Superior temporal gyrus (tissue), 1 donor: ENCODE results near the gene CTSH.
A peak's percentile ranks its signal among the peaks of the same experiment; 100 is the strongest.
"Not testable (repeated sequence)": the region's sequence is repeated elsewhere in the genome, so short reads cannot be mapped to it uniquely, and the experiment has no call there.

ENCODE experiments used
- DNase-seq: peaks from one replicate; pipeline ENCODE4 v3.0.0-alpha.2; 2016; ENCODE audit errors: extremely low spot score

The CTSH gene

DNA sequence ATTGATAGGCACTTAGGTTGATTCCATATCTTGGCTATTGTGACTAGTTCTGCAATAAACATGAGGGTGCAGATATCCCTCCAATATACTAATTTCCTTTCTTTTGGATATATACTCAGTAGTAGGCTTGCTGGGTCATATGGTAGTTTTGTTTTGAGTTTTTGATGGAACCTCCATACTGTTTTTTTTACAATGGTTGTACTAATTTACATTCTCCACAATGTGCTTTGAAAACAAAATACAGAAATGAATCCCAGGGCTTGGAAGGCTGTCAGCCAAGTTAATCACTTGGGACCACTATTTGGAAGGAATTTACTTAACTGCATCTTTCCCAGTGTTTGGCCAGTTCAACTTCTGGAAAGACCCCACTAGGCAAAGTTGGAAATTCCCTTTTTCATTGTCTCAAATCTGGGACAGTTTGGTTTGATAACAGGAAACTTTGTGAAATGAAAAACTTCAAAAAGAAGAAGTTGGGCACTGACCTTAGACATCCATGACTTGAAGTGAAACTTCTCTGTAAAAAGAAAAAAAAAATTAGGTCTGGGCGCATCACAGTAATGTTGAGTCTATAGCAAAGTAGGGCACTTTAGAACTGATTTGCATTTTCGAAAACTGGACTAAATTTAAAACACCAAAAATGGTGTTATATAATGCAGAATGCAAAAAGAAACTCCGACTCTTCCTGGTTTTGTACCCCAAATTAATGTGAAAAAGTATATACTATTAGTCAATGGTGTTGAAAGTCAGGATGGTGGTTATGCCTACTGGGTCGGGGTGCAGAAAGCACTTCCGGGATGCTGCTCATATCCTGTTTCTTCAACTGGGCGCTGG lies 6.0 kb downstream of the CTSH start:
- peak; percentile 38 for DNase-seq

DNA sequence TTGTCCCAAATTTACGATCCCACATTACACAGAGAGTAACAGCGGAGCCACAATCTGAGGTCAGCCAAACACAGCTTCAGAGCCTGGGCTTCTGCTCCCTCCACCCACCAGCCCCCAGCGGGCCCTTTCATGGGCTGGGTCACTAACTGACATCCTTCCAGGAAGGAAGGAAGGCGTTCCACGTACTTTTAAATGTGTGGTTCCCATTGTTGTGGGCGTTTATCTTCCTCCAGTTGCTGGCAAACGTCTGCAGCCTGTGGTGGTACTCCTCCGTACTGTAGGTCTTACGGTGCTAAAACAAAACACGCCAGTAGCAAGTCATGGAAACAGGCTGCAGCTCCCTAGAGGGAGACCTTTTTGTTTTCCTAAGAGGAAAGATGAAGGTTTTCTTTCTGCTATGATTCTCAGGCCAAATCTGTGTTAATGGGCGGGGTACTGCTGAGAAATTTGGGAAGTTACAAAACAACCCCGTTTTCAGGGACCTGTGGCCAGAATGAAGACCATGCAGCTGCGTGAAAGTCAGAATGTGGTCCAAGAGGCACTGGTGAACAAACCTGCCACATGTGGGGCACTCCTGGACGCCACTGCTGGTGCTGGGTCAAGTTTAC lies 7.6 kb downstream of the CTSH start:
- DNase-seq = no peak

DNA sequence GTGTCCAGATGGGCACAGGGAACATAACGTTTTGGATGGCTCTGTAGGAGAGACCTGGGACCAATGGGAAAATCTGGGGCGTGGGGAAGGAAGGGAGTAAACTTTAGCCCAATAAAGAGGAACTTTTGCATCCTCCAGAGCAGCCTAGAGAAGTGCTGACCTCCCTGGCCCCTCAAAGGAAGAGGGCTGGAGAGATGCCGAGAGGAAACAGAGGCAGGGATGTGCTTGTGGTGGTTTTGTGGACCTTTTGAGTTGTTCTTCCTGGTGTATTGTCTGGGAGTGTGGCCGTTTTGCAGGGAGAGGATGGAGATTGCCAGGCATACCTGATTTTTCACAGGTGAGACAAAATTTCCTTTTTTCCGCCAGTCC lies 10.2 kb downstream of the CTSH start:
- no peak for DNase-seq

DNA sequence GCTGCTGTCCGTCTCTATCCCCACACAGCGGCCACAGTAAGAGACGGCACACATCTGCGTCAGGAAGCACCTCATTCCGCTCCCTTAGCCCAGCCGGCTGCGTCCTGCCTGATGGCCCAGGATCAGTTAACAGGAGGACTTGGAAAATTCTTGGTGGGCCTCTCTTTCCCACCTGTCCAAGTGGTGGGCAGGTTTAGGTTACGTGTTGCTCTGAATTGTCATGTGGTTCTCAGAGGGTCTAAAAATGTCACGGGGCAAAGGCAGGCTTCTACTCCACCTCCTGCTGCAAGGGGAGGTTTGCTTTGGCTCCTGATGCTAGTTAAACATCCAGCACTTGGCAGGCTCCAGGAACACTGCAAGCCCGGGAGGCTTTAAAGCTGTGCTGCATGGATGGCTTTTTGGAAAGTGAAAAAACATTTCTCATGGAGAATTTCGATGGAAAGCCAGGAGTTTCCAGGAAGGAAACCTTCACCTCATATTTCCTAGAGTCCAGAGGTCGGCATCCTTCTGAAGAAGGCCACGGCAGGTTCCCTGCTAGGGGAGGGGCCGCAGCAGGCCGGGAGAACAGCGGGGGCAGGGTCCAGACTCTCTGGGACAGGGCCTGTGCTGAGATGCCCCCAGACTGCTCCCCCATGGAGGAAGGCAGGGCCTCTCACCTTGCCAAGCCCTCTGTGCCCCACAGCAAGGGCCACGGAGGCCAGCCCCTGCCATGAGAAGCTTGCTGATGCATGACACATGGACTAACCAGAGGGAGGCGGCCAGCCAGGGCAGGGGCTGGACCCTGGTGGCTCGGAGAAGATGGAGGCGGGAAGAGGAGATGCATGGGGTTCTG lies 10.8 kb downstream of the CTSH start:
- no peak for DNase-seq

DNA sequence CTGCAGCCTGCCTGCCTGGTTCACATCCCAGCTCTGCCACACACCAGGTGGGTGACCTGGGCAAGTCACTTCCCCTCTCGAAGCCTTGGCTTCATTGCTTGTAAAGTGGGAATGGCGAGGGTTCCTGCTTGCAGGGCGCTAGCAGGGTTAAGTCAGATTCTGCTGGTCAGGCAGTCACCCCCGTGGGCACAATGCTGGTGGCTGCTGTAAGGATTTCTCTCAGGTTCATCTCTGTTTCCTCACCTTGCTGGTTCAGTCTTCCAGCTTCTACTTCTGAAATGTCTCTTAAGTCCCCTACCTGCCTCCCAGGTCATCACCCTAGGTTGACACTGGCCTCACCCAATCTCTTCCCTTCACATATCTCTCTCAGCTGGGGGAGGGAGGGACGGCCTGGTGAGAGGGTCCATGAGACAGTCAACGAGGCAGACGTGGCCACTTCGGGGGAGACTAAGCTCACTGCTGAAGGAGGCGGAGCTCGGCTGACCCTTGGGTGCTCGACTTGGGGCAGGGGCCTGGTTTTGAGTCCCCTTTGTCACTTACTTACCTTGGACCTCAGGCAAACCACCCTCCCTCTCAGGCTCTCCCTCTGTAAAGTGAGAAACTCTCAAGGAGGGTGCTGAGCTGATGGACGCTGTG lies 11.5 kb downstream of the CTSH start:
- no peak for DNase-seq

DNA sequence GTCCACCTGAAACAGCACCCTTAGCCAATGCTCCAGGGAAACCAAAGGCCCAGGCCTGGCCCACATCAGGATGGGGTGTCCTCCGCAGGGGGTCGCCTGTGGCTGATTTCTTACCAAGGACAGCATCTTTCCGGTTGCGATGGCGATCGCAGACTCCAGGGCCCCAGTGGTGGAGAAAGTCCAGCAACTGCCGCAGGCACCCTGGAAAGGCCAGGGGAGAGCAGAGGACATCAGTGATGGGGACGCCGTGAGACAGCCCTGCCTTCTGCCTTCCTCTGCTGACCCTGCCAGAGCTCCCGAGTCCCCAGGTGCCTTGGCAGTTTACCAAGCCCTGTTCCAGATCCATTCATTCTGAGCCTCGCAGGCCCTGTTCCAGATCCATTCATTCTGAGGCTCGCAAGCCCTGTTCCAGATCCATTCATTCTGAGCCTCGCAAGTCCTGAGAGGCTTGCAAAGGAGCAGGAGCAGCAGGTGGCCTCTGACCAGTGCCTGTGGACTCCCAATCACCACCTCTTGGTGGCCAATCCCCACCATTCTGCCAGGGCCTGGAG lies 12.5 kb downstream of the CTSH start:
- no peak for DNase-seq

DNA sequence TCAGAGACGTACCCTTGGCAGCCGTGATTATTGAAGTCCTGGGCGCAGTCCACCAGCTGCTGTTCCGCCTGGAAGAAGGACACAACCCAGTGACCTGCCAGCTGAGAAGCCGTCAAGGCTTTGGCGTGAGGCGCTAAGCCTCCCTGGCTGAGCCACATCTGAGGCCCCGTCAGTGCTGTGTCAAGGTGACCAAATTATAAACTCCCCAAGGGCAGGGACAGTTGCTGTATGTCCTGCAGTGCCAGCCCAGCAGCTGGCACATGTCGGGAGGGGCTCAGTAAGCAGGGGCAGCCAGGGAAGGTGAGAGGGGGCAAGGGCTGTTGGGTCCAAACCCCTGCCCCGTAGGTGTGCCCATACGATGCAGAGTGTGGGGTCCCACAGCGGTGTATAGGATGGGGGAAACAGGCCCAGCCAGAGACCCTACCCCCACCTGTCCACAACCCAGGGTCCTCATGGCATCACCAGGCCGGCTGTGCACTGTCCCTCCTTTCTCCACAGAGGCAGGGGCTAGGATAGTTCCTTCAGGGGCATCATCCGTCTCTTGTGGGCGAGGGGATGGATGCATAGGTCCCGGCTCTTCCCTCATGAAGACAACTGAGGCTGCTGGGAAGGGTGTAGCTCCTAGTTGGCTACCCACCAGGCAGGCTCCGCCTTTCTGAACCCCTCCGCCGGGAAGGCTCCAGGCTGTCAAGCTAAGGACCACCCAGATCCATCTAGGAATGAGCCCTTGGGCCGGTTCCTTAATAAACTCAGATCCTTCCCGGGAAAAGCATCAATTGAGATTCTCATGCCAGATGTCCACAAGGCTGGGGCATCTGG lies 13.2 kb downstream of the CTSH start:
- DNase-seq = no peak

DNA sequence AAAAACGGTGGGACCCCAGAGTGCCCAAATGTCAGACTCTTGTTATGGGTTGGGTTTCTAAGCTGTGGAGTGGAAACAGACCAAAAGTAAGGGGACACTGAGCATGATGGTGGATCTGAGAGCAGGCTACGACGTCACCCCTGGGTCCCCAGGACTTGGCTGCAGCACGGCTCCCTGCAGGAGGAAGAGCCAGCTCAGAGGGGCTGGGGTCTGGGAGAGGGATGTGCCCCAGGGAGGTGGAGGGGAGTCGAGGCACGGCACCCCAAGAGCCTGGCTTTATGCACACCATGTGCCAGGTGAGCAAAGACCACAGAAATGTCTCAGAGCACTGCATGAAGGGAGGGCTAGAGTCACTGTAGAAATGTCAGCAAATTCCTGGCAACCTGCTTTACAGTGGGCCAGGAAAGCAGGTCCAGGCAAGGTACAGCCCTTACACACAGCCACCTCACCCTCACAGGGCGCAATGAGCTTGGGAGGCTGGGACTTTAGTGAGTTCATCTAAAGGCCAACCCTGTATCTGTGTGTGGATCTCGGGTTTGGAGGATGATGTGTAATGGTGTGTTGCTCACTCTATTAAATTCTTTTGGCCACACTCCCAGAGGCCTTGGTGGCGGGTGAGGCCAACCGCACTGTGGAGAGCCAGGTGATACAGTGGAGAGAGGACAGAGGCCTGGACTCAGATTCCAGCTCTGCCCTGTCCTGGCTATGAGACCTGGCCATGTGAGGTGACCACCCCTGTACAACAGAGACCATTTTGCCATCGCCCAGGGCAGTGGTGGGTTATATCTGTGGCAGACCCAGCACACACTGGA lies 14.1 kb downstream of the CTSH start:
- no peak for DNase-seq

DNA sequence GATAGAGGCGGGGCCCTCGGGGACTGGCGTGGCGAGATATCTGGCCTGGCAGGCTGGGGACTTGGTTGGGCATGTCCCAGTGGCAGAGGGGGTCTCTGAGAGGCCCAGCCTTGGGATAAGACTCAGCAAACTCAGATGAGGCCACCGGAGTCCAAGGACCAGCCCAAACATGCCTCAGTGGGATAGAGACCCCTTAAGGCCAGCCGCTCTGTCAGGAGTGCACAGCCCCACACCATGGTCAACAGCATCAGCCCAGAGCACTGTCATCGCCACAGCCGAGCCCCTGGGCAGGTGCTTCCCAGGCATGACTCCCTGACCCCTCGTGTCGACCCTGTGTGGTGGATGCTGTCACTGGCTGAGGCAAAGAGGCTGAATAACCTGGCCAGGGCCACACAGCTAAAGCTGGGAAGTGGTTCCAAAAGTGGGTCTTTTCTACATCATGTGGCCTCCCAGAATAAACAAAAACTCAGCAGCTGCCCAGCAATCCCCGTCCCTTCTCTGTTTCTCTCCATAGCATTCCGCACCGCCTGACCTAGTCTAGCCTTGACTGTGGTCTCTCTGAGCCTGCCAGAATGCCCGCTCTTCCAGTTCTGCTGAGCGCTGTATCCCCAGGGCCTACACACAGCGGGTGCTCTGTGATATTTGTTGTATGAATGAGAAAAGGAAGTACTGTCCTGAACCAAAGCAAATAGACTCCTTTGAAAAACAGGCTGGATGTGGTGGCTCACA lies 15.1 kb downstream of the CTSH start:
- no peak for DNase-seq

DNA sequence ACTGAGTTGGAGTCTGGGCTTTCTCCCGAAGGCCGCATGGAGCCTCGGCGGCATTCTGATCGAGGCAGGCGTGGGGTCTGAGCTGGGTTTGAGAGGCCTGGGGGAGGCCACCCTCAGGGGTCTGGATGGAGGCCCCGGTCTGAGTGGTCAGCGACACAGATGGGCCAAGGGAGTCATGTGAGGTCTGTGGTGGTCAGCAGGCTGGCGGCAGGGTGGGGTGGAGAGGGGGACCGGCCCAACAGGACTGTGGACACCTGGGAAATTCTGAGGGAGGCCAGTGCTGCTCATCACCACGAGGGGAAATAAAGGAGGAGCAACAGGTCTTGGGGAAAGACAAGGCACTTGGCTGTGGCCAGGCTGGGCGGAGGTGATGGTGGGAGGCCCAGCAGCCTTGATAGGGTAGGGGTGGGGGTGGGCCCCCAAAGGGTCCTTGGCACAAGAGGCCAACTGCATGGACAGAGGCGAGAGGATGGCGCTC lies 16.2 kb downstream of the CTSH start:
- no peak for DNase-seq

DNA sequence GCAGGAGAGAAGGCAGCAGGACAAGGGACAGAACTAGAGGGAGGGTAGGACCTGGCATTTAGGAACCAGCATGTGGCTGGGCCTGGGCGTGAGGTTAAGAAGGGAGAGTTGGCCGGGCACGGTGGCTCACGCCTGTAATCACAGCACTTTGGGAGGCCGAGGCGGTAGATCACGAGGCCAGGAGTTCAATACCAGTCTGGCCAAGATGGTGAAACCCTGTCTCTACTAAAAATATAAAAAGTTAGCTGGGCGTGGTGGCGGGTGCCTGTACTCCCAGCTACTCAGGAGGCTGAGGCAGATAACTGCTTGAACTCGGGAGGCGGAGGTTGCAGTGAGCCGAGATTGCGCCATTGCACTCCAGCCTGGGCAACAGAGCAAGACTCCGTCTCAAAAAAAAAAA lies 16.7 kb downstream of the CTSH start:
- not testable (repeated sequence) for DNase-seq

DNA sequence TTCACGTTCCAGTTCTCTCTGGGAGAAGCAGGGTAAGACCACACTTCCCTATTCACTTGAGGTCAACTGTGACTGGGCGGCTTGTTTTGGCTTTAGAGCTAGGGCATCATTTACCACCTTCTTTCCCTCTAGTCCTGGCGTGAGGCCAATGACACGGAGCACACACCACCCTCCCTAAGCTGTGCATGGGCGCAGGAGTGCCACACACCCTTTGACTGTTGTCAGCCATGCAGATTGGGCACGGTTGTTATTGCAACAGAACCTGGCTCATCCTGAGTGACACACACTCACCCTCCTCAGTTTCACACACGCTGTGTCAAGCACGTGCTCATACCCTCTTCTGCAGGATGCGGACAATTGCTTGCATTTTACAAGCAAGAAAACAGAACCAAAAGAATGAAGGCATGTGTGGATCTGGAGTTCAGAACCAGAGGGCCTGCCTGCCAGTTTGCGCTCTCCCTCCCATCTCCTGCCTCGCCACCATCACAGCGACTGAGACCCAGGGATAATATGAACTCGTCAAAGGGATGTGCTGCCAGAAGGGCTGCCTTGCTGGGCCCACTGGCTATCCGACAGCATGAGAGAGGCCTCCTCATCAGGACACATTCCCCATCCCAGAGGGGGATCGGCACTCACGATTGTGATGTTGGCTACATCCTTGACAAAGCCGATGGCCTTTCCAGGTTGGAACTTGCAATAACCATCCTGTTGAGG lies 17.6 kb downstream of the CTSH start:
- DNase-seq = no peak

DNA sequence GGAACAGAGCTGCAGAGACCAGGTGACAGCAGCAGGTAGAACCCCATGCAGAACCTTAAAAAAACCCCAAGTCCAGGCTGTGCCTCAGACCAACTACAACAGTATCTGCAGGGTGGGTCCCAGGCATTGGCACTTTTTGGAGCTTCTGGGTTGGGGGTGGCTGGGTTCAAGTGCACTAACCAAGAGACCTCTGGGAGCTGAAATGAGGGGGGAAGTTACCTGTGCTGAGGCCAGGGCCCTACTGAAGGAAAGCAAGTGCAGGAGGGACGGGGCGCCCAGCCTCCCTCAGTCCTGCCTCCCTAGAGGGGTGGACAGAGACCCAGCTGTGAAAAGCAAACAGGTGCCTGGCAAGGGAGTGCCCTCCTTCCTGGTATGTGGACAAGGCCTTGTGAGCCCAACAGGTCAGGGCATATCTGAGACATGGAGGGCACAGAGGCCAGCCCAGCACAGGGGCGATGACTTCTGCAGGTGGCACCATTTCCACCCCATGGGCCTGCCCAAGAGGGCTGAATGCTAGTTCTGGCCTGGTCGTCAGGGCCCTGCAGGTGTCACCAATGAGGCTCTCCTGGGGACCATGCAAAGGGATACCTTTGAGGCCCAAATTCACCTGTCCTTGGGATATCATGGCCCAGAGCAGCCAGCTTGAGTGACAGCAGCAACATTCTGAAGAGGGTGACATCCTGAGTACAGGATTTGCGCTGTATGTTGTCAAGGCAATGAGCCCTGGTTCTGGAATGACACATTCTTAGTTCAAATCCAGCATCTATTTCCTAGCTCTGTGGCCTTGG lies 18.7 kb downstream of the CTSH start:
- DNase-seq = no peak

DNA sequence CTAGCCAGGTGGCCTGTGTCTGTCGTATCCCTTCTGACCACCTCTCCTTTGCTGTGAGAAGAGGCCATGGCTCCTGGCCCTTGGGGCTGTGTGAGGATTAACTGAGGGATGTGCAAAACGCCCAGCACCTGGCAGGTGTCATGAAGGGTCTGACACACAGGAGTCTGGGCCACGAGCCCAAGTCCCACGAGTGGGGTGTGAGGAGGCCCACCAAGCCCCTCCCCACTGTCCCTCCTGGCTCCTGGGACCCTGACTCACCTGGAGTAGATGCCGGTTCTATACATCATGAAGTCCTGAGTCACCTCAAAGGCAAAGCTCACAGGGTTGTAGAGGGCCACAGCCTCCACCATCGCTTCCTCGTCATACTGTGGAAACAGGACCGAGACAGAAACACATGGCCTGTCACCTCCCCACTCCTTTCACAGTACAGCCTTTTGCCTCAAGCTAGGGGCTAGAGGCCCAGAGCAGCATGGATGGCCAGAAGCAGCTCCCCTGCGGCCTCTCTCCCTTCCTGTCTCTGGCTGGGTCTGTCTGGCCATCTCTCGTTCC lies 19.7 kb downstream of the CTSH start:
- DNase-seq = no peak

DNA sequence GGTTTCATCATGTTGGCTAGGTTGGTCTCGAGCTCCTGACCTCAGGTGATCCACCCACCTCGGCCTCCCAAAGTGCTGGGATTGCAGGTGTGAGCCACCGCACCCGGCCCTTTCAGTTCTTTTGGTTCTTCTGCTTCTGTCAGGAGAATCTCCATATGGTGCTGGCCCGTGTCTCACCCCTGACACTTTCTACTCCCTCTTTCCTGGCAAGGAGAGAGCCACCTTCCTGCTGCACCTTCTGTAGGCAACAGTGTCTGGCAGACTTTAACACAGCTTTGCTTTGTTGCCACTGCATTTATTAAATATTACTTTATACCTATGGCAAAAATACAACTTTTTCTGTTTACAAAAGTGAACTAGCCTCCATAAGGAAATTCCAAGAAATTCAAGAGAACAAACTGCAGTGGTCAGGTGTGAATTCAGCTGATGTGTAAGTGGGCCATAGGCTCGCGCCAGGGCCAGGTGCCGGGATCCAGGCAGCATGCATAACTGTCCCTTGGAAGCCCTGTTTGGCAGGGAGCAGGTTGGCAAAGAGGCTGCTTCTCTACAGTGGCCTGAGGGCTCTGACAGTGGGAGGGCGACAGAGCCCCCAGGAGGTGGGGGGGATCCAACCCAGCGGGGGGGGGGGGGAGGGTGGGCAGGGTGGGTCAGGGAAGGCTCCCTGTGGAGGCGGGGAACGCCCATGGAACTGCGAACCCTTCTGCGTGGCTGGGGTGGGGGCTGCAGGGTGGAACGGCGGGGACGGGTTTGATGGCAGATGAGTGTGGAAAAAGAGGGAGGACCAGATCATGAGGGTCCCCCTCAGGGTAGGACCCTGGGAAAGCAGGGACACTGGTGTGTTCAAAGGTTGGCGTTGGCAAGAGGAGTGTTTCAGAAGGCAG lies 21.1 kb downstream of the CTSH start:
- DNase-seq = no peak

DNA sequence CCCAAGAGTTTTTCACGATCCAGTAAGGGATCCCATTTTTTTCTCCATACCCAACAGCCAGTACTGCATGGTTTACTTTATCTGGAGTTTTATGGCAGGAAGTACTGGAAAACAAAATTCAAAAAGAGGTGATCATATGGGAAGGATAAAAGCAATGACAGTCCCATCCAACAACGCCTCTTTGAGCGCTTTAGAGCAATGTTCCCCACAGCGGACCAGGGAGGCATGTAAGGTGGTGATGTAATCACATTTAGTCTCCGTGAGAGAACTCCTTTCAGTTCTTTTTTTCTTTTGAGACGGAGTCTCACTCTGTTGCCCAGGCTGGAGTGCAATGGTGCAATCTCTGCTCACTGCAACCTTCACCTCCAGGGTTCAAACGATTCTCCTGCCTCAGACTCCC lies 21.8 kb downstream of the CTSH start:
- no peak for DNase-seq

DNA sequence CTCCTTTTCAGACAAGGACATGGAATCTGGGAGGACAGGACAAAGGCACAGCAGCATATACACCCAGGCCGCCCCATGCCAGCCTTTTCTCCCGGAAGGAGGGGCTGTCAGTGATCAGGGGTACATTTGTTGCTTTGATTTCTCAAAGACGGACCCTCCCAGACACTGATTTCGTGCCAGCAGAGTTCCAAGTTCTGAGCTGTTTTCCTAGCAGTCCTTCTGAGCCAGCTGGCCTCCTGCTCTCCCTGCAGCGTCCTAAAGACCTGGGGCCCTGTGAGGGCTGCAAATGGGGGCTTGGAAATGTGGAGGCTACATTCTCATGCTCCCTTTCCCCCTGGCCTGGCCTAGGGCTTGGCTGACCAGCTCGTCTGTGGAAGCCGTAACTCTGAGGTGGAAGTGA lies 22.3 kb downstream of the CTSH start:
- no peak for DNase-seq
